IPS-20b (cell line): Measurements from ENCODE around the gene DLG1.

Experiments used
- H3K27ac ChIP-seq: one replicate; pipeline ENCODE4 v1.5.1; 2013; ENCODE audit warnings: low read length
- H3K27me3 ChIP-seq: 2 replicates; pipeline ENCODE4 v1.6.1; 2013; ENCODE audit warnings: mild to moderate bottlenecking, low read length, inconsistent platforms; ENCODE audit not compliant: insufficient read depth
- H3K36me3 ChIP-seq: 2 replicates; pipeline ENCODE4 v1.6.1; 2013; ENCODE audit warnings: low read depth, mild to moderate bottlenecking, inconsistent platforms, low read length, moderate library complexity; ENCODE audit not compliant: insufficient read depth
- H3K4me1 ChIP-seq: 2 replicates; pipeline ENCODE4 v1.6.1; 2013; ENCODE audit warnings: mild to moderate bottlenecking, control low read depth, inconsistent platforms, low read length, moderate library complexity; ENCODE audit not compliant: insufficient read depth
- H3K4me3 ChIP-seq: 2 replicates; pipeline ENCODE4 v1.5.1; 2013; ENCODE audit warnings: mild to moderate bottlenecking, low read length, inconsistent platforms
- H3K9ac ChIP-seq: 2 replicates; pipeline ENCODE4 v1.6.1; 2013; ENCODE audit warnings: low read depth, mild to moderate bottlenecking, inconsistent platforms, low read length, moderate library complexity
- H3K9me3 ChIP-seq: 2 replicates; pipeline ENCODE4 v1.6.1; 2013; ENCODE audit warnings: mild to moderate bottlenecking, low read depth, low read length, inconsistent platforms; ENCODE audit not compliant: insufficient read depth

Gene DLG1

GRCh38 chr3:197238842-197239241 is 59.6 kb downstream of the DLG1 start:
- Histone ChIP-seq H3K9ac (no peak overlapping the region), H3K36me3 (peaks cover 24% of the 10 kb centered on the region), H3K4me1 (peaks cover 4% of the 10 kb centered on the region; the same call in 1 of the 2 replicates), H3K27me3 (no peaks in the 10 kb centered on the region), H3K27ac (no peak overlapping the region), H3K9me3 (peaks cover 20% of the 10 kb centered on the region), H3K4me3 (no peak overlapping the region)

- Histone ChIP-seq H3K9me3 (peaks cover 11% of the 10 kb centered on the region), H3K27ac (no peak overlapping the region), H3K4me3 (no peak overlapping the region), H3K9ac (no peak overlapping the region), H3K36me3 (peaks cover 14% of the 10 kb centered on the region), H3K4me1 (peaks cover 4% of the 10 kb centered on the region; the same call in 1 of the 2 replicates), H3K27me3 (no peaks in the 10 kb centered on the region)
These were observed 60.5 kb downstream of the DLG1 start for GRCh38 chr3:197237897-197238296.

- H3K27me3 ChIP-seq, result no peaks in the 10 kb centered on the region
These were observed 62.0 kb downstream of the DLG1 start for GRCh38 chr3:197236362-197236761.

GRCh38 chr3:197234947-197235914 is 63.2 kb downstream of the DLG1 start:
- Histone ChIP-seq H3K36me3 (peaks cover 11% of the 10 kb centered on the region; the same call in 1 of the 2 replicates), H3K9me3 (no peaks in the 10 kb centered on the region), H3K4me1 (peaks cover 4% of the 10 kb centered on the region; the same call in 1 of the 2 replicates), H3K27ac (no peak overlapping the region), H3K27me3 (no peaks in the 10 kb centered on the region), H3K9ac (no peak overlapping the region), H3K4me3 (no peak overlapping the region)

More at GRCh38 chr3:197236362-197236761, 62.0 kb downstream of the DLG1 start:
- Histone ChIP-seq H3K27ac (no peak overlapping the region), H3K9me3 (no peaks in the 10 kb centered on the region), H3K4me1 (peaks cover 4% of the 10 kb centered on the region; the same call in 1 of the 2 replicates), H3K4me3 (no peak overlapping the region), H3K9ac (no peak overlapping the region), H3K36me3 (peaks cover 11% of the 10 kb centered on the region; the same call in 1 of the 2 replicates)

- Histone ChIP-seq H3K9ac (no peak overlapping the region), H3K9me3 (no peaks in the 10 kb centered on the region), H3K36me3 (peaks cover 9% of the 10 kb centered on the region; the same call in 1 of the 2 replicates), H3K4me1 (peaks cover 3% of the 10 kb centered on the region; the same call in 1 of the 2 replicates), H3K27ac (no peak overlapping the region), H3K27me3 (no peaks in the 10 kb centered on the region), H3K4me3 (no peak overlapping the region)
These were observed 67.1 kb downstream of the DLG1 start for GRCh38 chr3:197231321-197231720.

GRCh38 chr3:197229836-197230235 is 68.6 kb downstream of the DLG1 start:
- Histone ChIP-seq H3K36me3 (no peaks in the 10 kb centered on the region), H3K4me1 (peaks cover 3% of the 10 kb centered on the region; the same call in 1 of the 2 replicates), H3K4me3 (no peak overlapping the region), H3K27me3 (no peaks in the 10 kb centered on the region), H3K9ac (no peak overlapping the region), H3K27ac (no peak overlapping the region), H3K9me3 (no peaks in the 10 kb centered on the region)

GRCh38 chr3:197229178-197229577 is 69.2 kb downstream of the DLG1 start:
- peaks cover 7% of the 10 kb centered on the region; the same call in 1 of the 2 replicates for H3K4me1 ChIP-seq
- no peak overlapping the region for H3K9ac ChIP-seq
- H3K27me3 ChIP-seq, result no peaks in the 10 kb centered on the region

GRCh38 chr3:197227780-197228574 is 70.4 kb downstream of the DLG1 start:
- Histone ChIP-seq H3K27me3 (no peaks in the 10 kb centered on the region), H3K4me1 (peaks cover 7% of the 10 kb centered on the region; the same call in 1 of the 2 replicates), H3K4me3 (no peak overlapping the region), H3K36me3 (no peaks in the 10 kb centered on the region), H3K9me3 (no peaks in the 10 kb centered on the region), H3K27ac (no peak overlapping the region), H3K9ac (no peak overlapping the region)

More at GRCh38 chr3:197229178-197229577, 69.2 kb downstream of the DLG1 start:
- H3K9me3 ChIP-seq, result no peaks in the 10 kb centered on the region
- H3K36me3 ChIP-seq, result no peaks in the 10 kb centered on the region
- no peak overlapping the region for H3K4me3 ChIP-seq
- no peak overlapping the region for H3K27ac ChIP-seq

- no peaks in the 10 kb centered on the region for H3K9me3 ChIP-seq
- H3K4me1 ChIP-seq, result peaks cover 7% of the 10 kb centered on the region; the same call in 1 of the 2 replicates
- no peak overlapping the region for H3K27ac ChIP-seq
- H3K4me3 ChIP-seq, result no peak overlapping the region
- no peak overlapping the region for H3K9ac ChIP-seq
- no peaks in the 10 kb centered on the region for H3K36me3 ChIP-seq
- no peaks in the 10 kb centered on the region for H3K27me3 ChIP-seq
These were observed 72.2 kb downstream of the DLG1 start for GRCh38 chr3:197226179-197226578.

GRCh38 chr3:197225579-197225978 is 72.8 kb downstream of the DLG1 start:
- Histone ChIP-seq H3K9ac (no peak overlapping the region), H3K9me3 (no peaks in the 10 kb centered on the region), H3K36me3 (no peaks in the 10 kb centered on the region), H3K4me1 (peaks cover 7% of the 10 kb centered on the region; the same call in 1 of the 2 replicates), H3K27me3 (no peaks in the 10 kb centered on the region), H3K4me3 (no peak overlapping the region), H3K27ac (no peak overlapping the region)

- Histone ChIP-seq H3K9ac (no peak overlapping the region), H3K36me3 (no peaks in the 10 kb centered on the region), H3K4me1 (peaks cover 7% of the 10 kb centered on the region; the same call in 1 of the 2 replicates), H3K4me3 (no peak overlapping the region), H3K27me3 (no peaks in the 10 kb centered on the region), H3K27ac (no peak overlapping the region), H3K9me3 (no peaks in the 10 kb centered on the region)
These were observed 74.4 kb downstream of the DLG1 start for GRCh38 chr3:197224034-197224444.
